ENCODE data around the gene SPEM2.

GRCh38 chr17:7410634-7411426 lies 14.6 kb upstream of the SPEM2 start:
- TF ChIP-seq, protein P1, sequence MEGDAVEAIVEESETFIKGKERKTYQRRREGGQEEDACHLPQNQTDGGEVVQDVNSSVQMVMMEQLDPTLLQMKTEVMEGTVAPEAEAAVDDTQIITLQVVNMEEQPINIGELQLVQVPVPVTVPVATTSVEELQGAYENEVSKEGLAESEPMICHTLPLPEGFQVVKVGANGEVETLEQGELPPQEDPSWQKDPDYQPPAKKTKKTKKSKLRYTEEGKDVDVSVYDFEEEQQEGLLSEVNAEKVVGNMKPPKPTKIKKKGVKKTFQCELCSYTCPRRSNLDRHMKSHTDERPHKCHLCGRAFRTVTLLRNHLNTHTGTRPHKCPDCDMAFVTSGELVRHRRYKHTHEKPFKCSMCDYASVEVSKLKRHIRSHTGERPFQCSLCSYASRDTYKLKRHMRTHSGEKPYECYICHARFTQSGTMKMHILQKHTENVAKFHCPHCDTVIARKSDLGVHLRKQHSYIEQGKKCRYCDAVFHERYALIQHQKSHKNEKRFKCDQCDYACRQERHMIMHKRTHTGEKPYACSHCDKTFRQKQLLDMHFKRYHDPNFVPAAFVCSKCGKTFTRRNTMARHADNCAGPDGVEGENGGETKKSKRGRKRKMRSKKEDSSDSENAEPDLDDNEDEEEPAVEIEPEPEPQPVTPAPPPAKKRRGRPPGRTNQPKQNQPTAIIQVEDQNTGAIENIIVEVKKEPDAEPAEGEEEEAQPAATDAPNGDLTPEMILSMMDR (IDR thresholded peaks at IDR 0.05): no peak
- TF ChIP-seq EZH2 (IDR thresholded peaks at IDR 0.05): no peak

Data from neural progenitor cell (in vitro differentiated cells).